GM18526 (cell line): ENCODE results near the gene MEGF11.

Experiments
- POLR2A ChIP-seq: IDR thresholded peaks from 3 replicates; pipeline ENCODE4 v1.6.1; 2011; ENCODE audit not compliant: insufficient read length; ENCODE audit errors: extremely low read depth

MEGF11 gene

DNA sequence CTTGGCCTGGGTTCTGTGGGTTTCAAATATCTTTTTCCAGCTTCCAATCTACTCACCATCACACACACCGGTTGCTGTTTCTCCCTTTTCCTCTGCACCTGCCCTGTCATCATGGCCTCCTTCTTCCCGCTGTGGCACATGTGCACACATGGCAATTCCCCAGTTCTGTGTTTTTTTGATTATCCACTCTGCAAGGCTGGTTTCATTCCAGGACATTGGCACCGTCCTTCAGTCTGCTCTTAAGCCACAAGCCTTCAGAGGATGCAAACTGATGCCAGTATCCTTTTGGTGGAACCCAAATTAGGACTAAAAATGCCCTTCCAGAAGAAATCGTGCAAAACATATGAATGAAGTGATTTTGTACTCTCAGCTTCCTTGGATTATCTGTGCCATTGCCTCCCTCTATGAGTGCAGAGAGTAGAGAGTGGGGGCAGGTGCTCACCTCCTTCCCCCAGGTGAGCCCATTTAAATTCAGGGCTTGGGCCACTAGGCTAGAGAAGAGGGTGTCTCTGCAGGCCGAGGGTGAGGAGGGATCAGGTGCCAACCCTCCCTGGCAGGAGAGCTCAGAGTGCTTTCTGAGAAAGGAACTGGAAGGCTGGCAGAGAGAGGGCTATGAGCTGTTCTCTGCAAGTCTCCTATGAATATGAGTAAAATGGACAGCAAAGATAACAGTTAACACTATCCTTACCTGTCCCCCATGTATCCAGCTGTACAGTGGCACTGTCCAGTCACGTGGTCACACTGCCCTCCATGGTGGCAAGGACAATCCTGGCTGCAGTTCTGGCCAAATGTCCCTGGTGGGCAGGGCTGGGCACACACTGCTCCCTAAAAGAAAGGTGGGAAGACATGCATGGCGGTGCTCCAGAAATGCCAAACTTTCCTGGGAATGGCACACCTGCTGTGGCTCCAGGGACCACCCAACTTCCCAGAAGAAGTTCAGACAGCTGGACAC is 283.4 kb downstream of the MEGF11 start:
- no peak for TF ChIP-seq POLR2A

- no peak for TF ChIP-seq POLR2A
Observed at GRCh38 chr15:65968511-65968910, 285.0 kb downstream of the MEGF11 start.

- TF ChIP-seq POLR2A, result no peak
Observed at GRCh38 chr15:65964792-65965433, 288.6 kb downstream of the MEGF11 start.

- no peak for TF ChIP-seq POLR2A
Observed at GRCh38 chr15:65963911-65964482, 289.6 kb downstream of the MEGF11 start.

- no peak for TF ChIP-seq POLR2A
Observed at GRCh38 chr15:65963358-65963757, 290.2 kb downstream of the MEGF11 start.

- TF ChIP-seq POLR2A, result no peak
Observed at GRCh38 chr15:65962187-65962586, 291.4 kb downstream of the MEGF11 start.

DNA sequence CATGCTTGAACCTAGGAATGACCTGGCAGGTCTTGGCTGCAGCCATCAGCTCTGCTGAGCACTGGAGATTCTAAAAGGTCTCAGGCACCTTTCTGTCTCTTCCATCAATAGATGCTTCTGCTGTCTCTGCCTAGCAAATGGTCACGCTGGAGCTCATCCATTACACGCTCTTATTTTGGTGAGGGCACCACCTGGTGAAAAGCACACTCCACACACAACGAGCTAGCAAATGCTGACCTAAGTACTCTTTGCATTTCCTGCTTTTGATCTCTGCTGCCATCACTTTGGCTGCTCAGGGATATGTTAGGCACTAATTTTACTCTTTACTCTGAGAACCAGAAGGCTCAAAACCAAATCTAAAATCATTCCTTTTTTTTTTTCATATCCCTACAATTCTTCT is 293.0 kb downstream of the MEGF11 start:
- no peak for TF ChIP-seq POLR2A

- TF ChIP-seq POLR2A, result no peak
Observed at GRCh38 chr15:65958835-65959234, 294.7 kb downstream of the MEGF11 start.

DNA sequence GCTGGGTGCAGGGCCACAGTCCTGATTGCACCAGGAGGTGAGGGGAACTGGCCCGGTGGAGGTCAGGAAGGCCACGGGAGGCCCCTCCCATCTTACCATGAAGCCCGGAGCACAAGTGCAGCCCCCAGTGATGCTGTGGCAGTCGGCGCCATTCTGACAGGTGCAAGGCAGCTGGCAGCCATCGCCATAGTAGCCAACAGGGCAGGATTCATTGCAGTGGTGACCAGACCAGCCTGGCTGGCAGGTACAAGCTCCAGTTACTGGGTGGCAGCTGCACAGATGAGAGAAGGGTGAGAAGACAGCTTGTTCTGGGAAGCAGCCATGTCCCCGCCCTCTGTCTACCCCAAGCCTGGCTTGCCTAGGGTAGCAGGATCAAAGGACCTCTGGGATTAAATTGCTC is 296.1 kb downstream of the MEGF11 start:
- TF ChIP-seq POLR2A, result no peak

- no peak for TF ChIP-seq POLR2A
Observed at GRCh38 chr15:65956899-65957298, 296.7 kb downstream of the MEGF11 start.

- no peak for TF ChIP-seq POLR2A
Observed at GRCh38 chr15:65956307-65956706, 297.2 kb downstream of the MEGF11 start.

DNA sequence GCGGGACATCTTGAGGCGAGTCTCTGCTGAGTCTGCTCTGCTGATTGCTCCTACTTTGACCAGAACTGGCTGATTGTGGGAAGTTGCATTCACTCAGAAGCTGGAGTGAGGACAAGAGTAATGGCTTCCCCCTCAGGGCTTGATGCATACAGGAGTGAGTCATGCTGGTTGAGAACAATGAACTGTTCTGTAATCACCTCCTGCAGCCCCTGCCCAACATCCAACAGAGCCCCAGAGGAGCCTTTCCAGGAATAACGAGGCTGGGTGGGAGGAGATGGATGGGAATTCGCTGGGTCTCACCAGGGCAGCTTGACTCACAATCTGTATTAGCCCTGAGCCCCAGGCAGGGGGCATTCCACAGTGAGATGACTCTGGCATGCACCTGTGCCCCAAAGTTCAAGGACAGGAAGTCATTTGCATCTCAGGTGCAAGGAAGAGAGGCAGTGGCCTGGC is 299.2 kb downstream of the MEGF11 start:
- TF ChIP-seq POLR2A, result no peak

DNA sequence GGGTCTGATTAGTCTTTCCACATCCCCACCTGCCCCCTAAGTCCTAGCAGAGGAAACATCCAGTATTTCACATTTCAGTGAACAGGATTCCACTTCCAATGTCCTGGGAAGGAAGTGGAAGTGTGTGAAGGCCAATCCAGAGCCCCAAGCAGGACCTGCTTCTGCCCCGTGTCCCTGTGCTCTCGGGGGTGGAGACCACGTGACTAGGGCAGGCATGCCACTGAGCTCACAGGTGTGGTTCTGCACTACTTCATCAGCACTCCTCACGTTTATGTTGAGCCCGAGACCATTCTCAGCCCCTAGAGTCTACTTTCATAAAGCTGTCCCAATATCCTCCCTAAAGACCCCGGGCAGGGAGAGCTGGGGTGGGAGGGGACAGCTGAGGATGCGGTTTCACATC is 299.9 kb downstream of the MEGF11 start:
- no peak for TF ChIP-seq POLR2A

GRCh38 chr15:65952391-65953053 is 301.0 kb downstream of the MEGF11 start:
- TF ChIP-seq POLR2A, result no peak

GRCh38 chr15:65951007-65951406 is 302.5 kb downstream of the MEGF11 start:
- TF ChIP-seq POLR2A, result no peak
